ENCODE results near the gene KPNA6. TPM values are rescaled to one million over a fixed set of nuclear protein-coding genes. Genes with fewer than 3 reads are reported as not detected.

KPNA6 gene
- total RNA-seq, 3 donors from 2014 or later (not counting 1 experiment from before 2014, with no cell fraction given), result 48.6 to 59.0 (median 52.8) TPM

DNA sequence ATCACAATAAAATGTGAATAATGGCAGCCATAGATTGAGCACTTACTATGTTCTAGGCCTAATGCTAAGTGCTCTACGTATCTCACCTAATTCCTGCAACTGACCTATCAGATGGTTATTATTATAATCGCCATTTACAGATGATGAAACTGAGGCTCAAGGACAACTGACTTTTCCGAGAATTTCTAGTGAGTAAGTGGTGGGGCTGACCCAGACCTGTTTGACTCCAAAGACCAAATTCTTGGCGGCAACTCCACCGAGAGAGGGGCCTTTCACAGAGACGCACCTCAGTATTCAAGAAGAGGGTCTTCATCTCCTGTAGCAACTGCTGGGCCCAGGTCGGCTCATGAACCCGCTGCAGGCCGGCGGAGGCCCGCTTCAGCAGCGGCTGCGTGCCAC lies 113.7 kb downstream of the KPNA6 start:
- Histone ChIP-seq H3K9me3 (ENCODE audit: control insufficient read depth, insufficient read depth, low read length) (no peaks in the 10 kb centered on the region), H3K27ac (ENCODE audit: low read length) (peak overlapping the region; percentile 82), H3K36me3 (ENCODE audit: control insufficient read depth, insufficient read depth, low read length) (peaks cover 34% of the 10 kb centered on the region), H3K27me3 (ENCODE audit: control insufficient read depth, insufficient read depth, low read length) (no peaks in the 10 kb centered on the region), H3K4me1 (ENCODE audit: control insufficient read depth, insufficient read depth, low read length) (peaks cover 30% of the 10 kb centered on the region), H3K4me3 (ENCODE audit: low read length) (peak overlapping the region; percentile 54)
- WGBS (ENCODE audit: insufficient coverage), result 23% methylated on average over 12 of the region's 13 CpGs
- Mint-ChIP-seq H3K27me3 (ENCODE audit: low read depth in 2 of 2) (no peaks in the 10 kb centered on the region), H3K27ac (peak overlapping the region; percentile 92 to 96), H3K9me3 (no peaks in the 10 kb centered on the region), H3K4me1 (peaks cover 20 to 29% of the 10 kb centered on the region in 2 donors), H3K4me3 (peak overlapping the region; percentile 92), H3K36me3 (no peaks in the 10 kb centered on the region)
- TF ChIP-seq, protein P1, sequence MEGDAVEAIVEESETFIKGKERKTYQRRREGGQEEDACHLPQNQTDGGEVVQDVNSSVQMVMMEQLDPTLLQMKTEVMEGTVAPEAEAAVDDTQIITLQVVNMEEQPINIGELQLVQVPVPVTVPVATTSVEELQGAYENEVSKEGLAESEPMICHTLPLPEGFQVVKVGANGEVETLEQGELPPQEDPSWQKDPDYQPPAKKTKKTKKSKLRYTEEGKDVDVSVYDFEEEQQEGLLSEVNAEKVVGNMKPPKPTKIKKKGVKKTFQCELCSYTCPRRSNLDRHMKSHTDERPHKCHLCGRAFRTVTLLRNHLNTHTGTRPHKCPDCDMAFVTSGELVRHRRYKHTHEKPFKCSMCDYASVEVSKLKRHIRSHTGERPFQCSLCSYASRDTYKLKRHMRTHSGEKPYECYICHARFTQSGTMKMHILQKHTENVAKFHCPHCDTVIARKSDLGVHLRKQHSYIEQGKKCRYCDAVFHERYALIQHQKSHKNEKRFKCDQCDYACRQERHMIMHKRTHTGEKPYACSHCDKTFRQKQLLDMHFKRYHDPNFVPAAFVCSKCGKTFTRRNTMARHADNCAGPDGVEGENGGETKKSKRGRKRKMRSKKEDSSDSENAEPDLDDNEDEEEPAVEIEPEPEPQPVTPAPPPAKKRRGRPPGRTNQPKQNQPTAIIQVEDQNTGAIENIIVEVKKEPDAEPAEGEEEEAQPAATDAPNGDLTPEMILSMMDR (IDR thresholded peaks at IDR 0.05), result no peak
- ATAC-seq, result no peak
- DNase-seq, result no peak
- intact Hi-C loops (cut with micrococcal nuclease), result loop anchor here (5.0 kb wide), 1 partner anchor 116 kb away; the partner anchor contains the start of gene MARCKSL1

DNA sequence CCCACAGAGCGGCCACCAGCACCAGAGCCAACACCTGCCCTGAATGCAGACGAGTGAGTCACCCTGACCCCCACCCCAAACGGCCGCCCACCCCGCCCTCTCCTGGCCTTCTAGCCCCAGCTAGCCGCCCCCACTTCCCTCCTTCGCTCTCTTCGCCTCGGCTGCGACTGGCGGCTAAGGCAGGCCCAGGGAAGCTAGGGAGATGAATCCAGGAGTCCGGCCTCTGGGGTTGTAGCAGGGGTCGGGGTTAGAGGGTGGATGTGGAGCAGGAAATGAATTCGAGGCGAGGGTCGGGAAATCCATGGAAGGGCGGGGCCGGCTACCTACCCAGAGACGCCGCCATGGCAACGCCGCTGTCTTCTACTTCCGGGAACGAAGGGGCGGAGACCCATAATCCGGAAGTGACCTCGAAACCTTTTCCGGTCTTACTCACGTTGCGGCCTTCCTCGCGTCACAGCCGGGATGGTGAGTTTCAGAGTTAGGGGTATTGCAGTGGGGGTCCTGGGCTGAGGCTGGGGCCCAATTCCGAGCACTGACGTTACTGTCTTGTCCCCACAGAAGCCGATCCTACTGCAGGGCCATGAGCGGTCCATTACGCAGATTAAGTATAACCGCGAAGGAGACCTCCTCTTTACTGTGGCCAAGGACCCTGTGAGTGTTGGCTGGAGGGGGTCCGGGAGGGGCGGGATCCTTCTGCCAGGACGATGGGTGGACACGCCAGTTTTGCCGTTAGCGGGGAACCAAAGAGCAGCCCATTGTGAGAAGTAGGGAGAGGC lies 114.3 kb downstream of the KPNA6 start, which contains the start of the genes EIF3I and TMEM234:
Gene EIF3I (plus strand): TSS at position 428 of the 776 bp plus-strand sequence. CDS start 35 bp downstream, at position 463.
Gene TMEM234 (minus strand): TSS at position 374 of the 776 bp plus-strand sequence. CDS start 31 bp downstream, at position 343.
- Mint-ChIP-seq H3K27ac (peak within 1 kb of the TSS; percentile 92 to 96), H3K36me3 (no peaks in the 10 kb centered on the region), H3K4me3 (peak within 1 kb of the TSS; percentile 92), H3K27me3 (ENCODE audit: low read depth in 2 of 2) (no peaks in the 10 kb centered on the region), H3K9me3 (no peaks in the 10 kb centered on the region), H3K4me1 (peaks cover 20 to 29% of the 10 kb centered on the region in 2 donors)
- Histone ChIP-seq H3K27me3 (ENCODE audit: control insufficient read depth, insufficient read depth, low read length) (no peaks in the 10 kb centered on the region), H3K36me3 (ENCODE audit: control insufficient read depth, insufficient read depth, low read length) (peaks cover 32% of the 10 kb centered on the region), H3K27ac (ENCODE audit: low read length) (peak within 1 kb of the TSS; percentile 82), H3K4me1 (ENCODE audit: control insufficient read depth, insufficient read depth, low read length) (peaks cover 30% of the 10 kb centered on the region), H3K9me3 (ENCODE audit: control insufficient read depth, insufficient read depth, low read length) (no peaks in the 10 kb centered on the region), H3K4me3 (ENCODE audit: low read length) (peak within 1 kb of the TSS; percentile 54)
- ATAC-seq (peak; percentile 89 to 96 (median 93)), DNase-seq (peak; percentile 86 to 97)
- intact Hi-C loops (cut with micrococcal nuclease), result loop anchor here (1.0 to 5.0 kb wide), 3 partner anchors 21 to 115 kb away; partner anchors contain the start of genes MARCKSL1 and TXLNA
- TF ChIP-seq, protein P1 (IDR thresholded peaks at IDR 0.05), result no peak
- under 1% methylated on average over 41 of the region's 46 CpGs for WGBS (ENCODE audit: insufficient coverage)

DNA sequence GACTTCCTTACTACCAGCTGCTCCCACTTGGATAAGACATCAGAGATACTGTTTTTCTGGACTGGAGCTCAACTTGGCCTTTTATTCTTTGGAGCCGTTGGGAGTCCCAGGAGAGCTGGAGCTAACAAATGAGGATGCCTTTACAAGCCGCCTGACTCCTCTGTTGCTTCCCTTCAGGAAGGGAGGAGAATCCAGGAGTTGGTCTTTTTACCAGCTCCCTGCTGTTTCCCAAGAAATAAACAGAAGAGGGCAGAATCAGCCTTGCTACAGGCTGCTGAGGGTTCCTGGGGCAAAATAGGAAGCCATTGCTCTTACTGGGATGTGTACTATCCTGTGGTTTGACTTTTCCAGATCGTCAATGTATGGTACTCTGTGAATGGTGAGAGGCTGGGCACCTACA lies 115.8 kb downstream of the KPNA6 start:
- ATAC-seq, result no peak
- H3K27ac Mint-ChIP-seq, result peak overlapping the region; percentile 92 to 96
- H3K27me3 Mint-ChIP-seq (ENCODE audit: low read depth in 2 of 2), result no peaks in the 10 kb centered on the region
- peaks cover 15% of the 10 kb centered on the region for H3K36me3 Mint-ChIP-seq
- H3K4me3 Mint-ChIP-seq, result peak overlapping the region; percentile 92
- Histone ChIP-seq H3K36me3 (ENCODE audit: control insufficient read depth, insufficient read depth, low read length) (peaks cover 40% of the 10 kb centered on the region), H3K27ac (ENCODE audit: low read length) (no peak overlapping the region), H3K4me1 (ENCODE audit: control insufficient read depth, insufficient read depth, low read length) (peaks cover 30% of the 10 kb centered on the region), H3K4me3 (ENCODE audit: low read length) (no peak overlapping the region), H3K27me3 (ENCODE audit: control insufficient read depth, insufficient read depth, low read length) (no peaks in the 10 kb centered on the region), H3K9me3 (ENCODE audit: control insufficient read depth, insufficient read depth, low read length) (no peaks in the 10 kb centered on the region)
- H3K4me1 Mint-ChIP-seq, result peaks cover 20 to 29% of the 10 kb centered on the region in 2 donors
- H3K9me3 Mint-ChIP-seq, result no peaks in the 10 kb centered on the region
- WGBS (ENCODE audit: insufficient coverage), result 98% methylated on average over 3 of the region's 3 CpGs
- TF ChIP-seq, protein P1 (IDR thresholded peaks at IDR 0.05), result no peak
- DNase-seq, result no peak
- intact Hi-C loops (cut with micrococcal nuclease), result loop anchor here (5.0 kb wide), 1 partner anchor 114 kb away; the partner anchor contains the start of gene MARCKSL1

Measured in natural killer cell (primary cell).